Raji (cell line): Measurements from ENCODE around the gene KIAA0319L.

ENCODE experiments used
- POLR2A ChIP-seq: IDR thresholded peaks from 2 replicates; pipeline ENCODE4 v1.6.1; 2011; ENCODE audit warnings: low read depth, low read length, control low read depth; ENCODE audit not compliant: insufficient read depth

The KIAA0319L gene

GRCh38 chr1:35533586-35533985 lies 23.6 kb downstream of the KIAA0319L start:
- TF ChIP-seq POLR2A, result no peak

GRCh38 chr1:35532497-35533223 lies 24.5 kb downstream of the KIAA0319L start:
- no peak for TF ChIP-seq POLR2A

GRCh38 chr1:35531368-35531767 lies 25.8 kb downstream of the KIAA0319L start:
- no peak for TF ChIP-seq POLR2A

GRCh38 chr1:35530946-35531345 lies 26.3 kb downstream of the KIAA0319L start:
- TF ChIP-seq POLR2A, result no peak

- no peak for TF ChIP-seq POLR2A
Measured at GRCh38 chr1:35530168-35530567, 27.0 kb downstream of the KIAA0319L start.

- TF ChIP-seq POLR2A, result no peak
Measured at GRCh38 chr1:35524106-35524505, 33.1 kb downstream of the KIAA0319L start.

- TF ChIP-seq POLR2A, result no peak
Measured at GRCh38 chr1:35519432-35519831, 37.8 kb downstream of the KIAA0319L start.

- TF ChIP-seq POLR2A, result no peak
Measured at GRCh38 chr1:35518183-35518582, 39.0 kb downstream of the KIAA0319L start.

GRCh38 chr1:35511305-35511704 lies 45.9 kb downstream of the KIAA0319L start:
- TF ChIP-seq POLR2A, result no peak

- no peak for TF ChIP-seq POLR2A
Measured at GRCh38 chr1:35509558-35509957, 47.6 kb downstream of the KIAA0319L start.

- no peak for TF ChIP-seq POLR2A
Measured at GRCh38 chr1:35507947-35508346, 49.3 kb downstream of the KIAA0319L start.

GRCh38 chr1:35506960-35507912 lies 50.0 kb downstream of the KIAA0319L start:
- TF ChIP-seq POLR2A, result no peak

- TF ChIP-seq POLR2A, result no peak
Measured at GRCh38 chr1:35505911-35506798, 51.0 kb downstream of the KIAA0319L start.

- no peak for TF ChIP-seq POLR2A
Measured at GRCh38 chr1:35502242-35502641, 55.0 kb downstream of the KIAA0319L start.

GRCh38 chr1:35500439-35500838 lies 56.8 kb downstream of the KIAA0319L start:
- no peak for TF ChIP-seq POLR2A
